Fibroblast of mammary gland (primary cell): ENCODE results near the gene TMEM163.

Experiments used
- DNase-seq: peaks from one replicate; pipeline ENCODE4 v3.0.0-alpha.2; 2010; ENCODE audit warnings: low read depth
- H3K4me3 ChIP-seq: 2 replicates; pipeline ENCODE4 v1.5.1; 2011; ENCODE audit warnings: low read depth, mild to moderate bottlenecking, low read length, moderate library complexity; ENCODE audit not compliant: control insufficient read depth
- TF ChIP-seq, protein P1 (sequence below): conservative IDR thresholded peaks from 2 replicates; pipeline ENCODE4 v1.5.1; 2011; ENCODE audit warnings: low read depth, low read length, inconsistent platforms; ENCODE audit not compliant: control insufficient read depth, insufficient read depth

The TMEM163 gene

DNA sequence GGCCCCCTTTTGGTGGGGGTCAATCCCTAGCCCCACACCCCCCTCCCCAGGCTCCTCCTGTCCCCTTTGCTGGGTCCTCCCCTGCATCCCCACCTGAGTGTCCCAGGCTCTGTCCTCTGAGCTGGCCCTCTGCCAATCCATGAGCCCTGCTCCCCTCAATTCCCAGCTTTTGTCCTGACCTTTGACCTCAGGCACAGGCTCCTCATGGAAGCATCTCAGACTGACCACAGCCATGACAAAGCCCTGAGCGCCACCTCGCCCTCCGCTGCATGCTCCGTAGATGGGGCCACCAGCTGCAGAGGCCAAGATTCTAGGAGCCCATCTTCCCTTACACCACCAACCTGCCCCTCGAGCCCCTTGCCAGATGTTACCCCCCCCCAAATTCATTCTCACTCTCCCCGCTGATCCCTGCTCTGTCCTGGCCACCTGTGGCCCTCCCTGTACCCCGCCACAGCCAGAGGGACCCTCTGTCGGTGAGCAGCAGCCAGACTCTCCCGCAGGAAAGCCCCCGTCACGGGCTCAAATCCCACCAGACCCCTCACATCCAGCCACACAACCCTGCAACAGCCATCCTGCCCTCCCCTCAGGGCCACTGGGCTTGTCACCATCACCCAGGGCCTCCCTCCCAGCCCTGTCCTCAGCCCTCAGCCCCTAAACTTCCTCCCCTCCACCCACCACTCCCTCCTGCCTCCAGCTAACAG, 258.9 kb downstream of the TMEM163 start:
- TF ChIP-seq, protein P1, sequence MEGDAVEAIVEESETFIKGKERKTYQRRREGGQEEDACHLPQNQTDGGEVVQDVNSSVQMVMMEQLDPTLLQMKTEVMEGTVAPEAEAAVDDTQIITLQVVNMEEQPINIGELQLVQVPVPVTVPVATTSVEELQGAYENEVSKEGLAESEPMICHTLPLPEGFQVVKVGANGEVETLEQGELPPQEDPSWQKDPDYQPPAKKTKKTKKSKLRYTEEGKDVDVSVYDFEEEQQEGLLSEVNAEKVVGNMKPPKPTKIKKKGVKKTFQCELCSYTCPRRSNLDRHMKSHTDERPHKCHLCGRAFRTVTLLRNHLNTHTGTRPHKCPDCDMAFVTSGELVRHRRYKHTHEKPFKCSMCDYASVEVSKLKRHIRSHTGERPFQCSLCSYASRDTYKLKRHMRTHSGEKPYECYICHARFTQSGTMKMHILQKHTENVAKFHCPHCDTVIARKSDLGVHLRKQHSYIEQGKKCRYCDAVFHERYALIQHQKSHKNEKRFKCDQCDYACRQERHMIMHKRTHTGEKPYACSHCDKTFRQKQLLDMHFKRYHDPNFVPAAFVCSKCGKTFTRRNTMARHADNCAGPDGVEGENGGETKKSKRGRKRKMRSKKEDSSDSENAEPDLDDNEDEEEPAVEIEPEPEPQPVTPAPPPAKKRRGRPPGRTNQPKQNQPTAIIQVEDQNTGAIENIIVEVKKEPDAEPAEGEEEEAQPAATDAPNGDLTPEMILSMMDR: no peak
- DNase-seq: no peak
- no peak overlapping the region for H3K4me3 ChIP-seq

DNA sequence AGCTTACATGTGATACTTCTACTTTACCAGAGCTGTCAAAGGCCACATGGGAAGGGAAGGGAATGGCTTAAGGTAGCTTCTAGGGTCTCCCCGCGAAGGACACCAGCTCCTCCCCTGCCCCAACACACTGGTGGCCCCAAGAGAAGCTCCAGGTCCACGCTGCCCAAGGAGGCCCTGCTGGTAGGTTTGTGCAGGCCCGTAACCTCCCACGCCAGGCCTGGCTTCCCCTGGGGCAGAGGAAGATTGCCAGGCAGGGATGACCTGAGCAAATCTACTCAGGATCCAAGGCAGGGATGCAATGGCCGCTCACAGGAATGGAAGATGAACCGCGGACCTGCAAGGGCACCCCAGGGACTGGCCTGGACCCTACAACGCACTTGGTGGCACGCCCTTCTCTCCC, 259.9 kb downstream of the TMEM163 start:
- TF ChIP-seq, protein P1: no peak
- H3K4me3 ChIP-seq: no peak overlapping the region
- DNase-seq: no peak

DNA sequence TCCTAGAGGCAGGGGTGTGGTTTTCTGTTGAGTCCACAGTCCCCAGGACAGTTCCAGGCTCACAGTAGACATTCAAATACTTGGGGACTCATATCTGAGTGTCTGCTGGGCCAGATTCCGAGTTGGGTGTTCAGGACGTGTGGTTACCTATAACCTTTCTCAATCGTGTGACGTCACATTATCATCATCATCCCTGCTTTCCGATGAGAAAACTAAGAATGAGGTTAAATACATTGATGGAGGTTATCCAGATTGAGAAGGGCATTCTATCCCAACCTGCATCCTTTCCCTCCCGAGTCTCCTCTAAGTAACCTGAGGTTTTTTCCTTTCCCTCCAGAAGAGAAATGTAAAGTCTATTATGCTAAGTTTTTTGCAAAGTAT, 260.3 kb downstream of the TMEM163 start:
- H3K4me3 ChIP-seq: no peak overlapping the region
- no peak for DNase-seq
- TF ChIP-seq, protein P1: no peak

DNA sequence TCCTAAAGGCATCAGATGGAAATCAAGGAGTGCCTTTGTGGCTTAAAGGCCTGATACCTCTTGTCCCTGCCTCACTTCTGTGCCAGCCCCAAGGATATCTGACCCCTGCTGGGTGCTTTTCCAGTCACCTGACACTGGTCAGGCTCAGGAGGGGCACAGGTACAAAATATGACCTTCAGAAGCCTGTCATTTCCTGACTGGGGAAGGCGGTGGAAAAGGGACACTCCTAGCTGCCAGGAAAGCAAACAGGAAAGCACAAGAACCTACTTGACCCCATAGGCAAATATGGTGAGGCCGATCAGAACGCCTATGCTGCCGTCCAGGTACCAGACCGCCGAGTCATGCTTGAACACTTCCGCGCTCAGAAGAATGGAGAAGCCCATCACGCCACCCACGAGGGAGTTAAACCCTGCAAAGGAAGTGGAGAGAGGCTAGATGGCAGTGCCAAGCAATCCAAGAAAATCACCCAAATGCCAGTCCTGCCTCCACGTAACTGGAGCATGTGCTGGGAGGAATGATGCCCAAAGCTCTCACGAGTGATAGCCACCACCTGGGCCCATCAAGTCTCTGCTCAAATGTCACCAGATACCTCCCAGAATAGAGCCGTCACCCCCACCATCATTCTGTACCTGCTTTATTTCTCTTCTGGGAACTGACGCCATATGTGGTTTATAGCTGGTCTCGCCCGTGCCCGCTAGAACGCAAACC, 260.9 kb downstream of the TMEM163 start:
- TF ChIP-seq, protein P1: no peak
- H3K4me3 ChIP-seq: no peak overlapping the region
- DNase-seq: no peak

DNA sequence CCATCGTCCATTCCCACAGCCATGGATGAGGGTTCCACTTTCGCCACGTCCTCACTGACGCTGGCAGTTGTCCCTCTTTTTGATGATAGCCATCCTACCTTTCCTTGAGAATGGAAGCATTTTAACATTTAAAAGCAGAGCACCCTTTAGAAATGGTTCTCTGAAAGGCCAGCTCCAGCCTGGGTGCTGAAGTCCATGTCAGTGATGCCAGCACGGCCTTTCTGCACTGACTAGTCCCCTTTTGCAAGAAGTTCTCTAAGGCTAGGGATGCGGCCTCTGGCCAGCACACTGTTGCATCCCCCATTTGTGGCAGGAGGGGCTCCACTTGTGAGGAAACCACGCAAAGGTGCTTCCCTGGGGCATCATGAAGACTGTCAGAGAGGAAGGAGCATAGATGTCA, 261.4 kb downstream of the TMEM163 start:
- DNase-seq: no peak
- H3K4me3 ChIP-seq: no peak overlapping the region
- TF ChIP-seq, protein P1: no peak

DNA sequence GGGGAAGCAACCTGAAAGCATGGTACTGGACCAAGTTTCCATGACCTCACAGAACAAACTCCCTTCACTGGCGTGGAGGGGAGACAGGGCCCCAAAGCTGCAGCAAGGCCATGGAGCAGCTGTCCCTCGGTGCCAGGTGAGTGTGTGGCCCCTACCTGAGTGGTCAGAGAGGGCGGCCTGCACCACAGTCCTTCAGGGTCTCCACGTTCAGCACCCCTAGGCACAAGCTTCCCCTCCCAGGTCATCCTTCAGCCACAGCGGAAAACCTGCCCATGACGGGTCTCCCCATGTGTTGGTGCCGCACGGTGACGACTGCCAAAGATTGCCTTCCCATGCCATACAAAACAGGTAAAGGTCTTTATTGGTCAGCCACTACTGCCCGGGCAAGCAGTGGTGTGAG, 263.4 kb downstream of the TMEM163 start:
- no peak for DNase-seq
- H3K4me3 ChIP-seq: no peak overlapping the region
- TF ChIP-seq, protein P1: no peak
